ENCODE results near the gene LRRC39.
"Not testable (repeated sequence)": the region's sequence is repeated elsewhere in the genome, so short reads cannot be mapped to it uniquely, and the experiment has no call there.

Gene LRRC39

DNA sequence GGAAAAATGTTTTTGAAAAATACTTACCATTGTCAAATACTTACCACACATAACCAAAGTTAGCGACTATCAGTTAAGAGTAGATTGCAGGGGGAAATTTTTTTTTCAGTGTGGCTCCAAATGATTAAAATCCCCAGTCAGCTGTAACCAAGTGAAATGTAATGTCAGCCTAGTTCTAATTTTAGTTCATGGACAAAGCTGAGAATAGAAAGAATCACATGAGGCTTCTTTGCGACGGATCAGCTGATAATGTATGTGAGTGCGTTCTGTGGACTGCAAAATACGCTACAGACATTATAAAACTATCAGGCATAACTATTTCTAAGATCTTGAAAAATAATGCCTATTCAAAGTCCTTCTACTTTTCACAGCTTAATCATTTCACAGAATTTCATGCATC lies at the start of gene LRRC39:
Gene LRRC39, minus strand, starts transcription at position 166 of the 400 bp plus-strand sequence. CDS start 9,740 bp downstream, outside the sequence.
- no peak for DNase-seq

DNA sequence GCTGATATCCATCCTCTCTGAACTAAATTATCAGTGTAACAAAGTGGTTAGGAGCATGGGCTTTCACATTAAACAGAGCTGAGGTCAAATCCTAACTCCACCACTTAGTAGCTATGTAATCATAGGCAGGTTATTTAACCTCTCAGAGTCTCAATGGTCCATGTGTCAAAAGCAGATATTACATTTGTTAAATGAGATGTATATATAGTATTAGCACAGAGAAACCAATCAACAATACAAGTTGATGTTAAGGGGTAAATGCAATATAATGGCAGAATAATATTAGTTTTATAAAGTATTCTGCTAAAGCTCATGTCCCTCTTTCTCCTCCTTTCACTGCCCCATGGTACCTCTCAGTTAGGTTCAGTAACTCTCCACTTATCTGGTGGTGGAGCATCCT lies 44.4 kb upstream of the LRRC39 start:
- DNase-seq = no peak

DNA sequence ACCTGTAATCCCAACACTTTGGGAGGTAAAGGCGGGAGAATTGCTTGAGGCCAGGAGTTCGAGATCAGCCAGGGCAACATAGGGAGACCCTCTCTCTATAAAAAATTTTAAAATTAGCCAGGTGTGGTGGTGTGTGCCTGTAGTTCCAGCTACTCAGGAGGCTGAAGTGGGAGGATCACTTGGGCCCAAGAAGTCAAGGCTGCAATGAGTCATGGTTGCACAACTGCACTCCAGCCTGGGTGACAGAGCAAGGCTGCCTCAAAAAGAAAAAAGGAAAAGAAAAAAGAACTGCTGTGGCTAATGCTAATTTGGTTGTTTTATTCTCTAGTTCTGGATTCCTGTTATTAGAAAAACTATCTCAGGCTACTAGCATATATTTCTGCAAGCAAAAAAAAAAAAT lies 41.8 kb upstream of the LRRC39 start:
- DNase-seq = no peak

DNA sequence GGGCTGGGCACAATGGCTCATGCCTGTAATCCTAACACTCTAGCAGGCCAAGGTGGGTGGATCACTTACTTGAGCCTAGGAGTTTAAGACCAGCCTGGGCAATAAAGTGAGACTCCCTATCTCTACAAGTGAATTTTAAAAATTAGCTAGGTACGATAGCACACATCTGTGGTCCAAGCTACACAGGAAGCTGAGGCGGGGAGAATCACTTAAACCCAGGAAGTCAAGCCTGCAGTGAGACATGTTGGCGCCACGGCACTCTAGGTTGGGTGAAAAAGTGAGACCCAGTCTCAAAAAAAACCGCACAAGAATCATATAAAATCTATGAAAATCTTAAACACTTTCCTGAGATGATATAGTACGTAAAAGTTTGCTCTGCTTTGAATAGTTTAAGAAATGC lies 41.4 kb upstream of the LRRC39 start:
- no peak for DNase-seq

DNA sequence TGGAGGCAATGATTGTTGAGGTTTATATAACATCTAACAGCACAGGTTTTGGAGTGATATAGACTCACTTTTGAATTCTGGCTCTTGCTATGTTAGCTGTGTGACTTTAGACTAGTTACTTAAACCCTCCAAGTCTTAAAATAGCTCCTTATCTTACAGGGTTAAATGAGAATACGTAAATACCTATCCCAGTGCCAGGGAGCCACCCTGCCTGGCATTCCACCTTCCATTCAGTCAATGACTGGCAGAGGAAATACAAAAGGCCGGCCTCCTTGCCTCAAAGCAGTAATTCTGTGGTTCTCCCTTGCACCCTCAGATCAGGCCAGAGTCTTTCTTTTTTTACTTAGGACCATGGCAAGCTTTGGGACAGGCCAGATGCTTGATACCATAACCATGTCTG lies 39.8 kb upstream of the LRRC39 start:
- no peak for DNase-seq

DNA sequence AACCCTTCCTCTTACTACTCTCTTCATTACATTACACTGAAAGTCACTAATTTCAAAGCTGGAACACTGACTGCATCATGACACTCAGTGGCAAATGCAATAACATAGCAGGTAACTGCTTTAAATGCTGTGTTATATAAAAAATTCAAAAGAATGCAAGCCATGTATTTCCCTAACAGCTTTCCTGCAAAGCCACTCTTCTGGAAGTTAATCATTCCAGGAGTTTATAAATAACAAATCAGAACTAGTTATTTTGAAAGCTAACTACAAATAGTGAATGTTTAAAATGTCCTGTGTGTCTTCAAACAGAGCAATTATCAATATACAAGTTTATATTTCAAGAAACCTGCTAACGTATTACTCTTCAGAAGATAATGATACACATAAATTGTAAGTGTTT lies 37.0 kb upstream of the LRRC39 start:
- DNase-seq = no peak

DNA sequence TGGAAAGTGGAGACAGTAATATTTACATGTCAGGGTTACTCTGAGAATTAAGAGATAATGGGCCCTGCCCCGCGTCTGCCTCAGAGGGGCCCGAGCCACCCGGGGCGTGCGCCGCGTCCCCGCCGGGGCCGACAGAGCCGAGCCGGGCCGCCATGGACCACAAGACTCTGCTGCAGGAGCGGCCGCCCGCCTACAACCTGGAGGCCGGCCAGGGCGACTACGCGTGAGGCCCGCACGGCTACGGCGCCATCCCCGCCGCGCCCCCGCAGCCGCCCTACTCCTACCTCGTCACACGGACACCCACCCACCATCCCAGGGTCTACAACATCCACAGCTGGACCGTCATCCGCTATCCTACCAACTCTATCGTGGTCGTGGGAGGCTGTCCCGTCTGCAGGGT lies 35.1 kb upstream of the LRRC39 start:
- no peak for DNase-seq

DNA sequence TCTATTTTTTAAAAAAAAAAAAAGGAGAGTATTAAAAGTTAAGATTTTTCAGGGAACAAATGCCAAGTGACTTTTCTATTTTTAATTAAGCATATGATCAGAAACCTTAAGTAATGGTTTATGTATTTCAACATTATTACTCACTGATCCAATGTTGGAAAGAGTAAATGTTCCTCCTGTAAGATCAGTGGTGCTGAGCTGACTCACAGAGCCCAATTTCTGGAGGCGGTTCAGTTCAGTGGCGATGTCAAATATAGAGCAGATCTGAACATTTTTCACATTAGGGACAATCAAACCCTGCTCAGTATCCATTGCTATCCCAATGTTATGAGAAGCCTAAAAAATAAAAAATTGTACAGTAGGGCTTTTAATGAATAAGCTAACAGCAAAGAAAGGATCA lies 28.2 kb upstream of the LRRC39 start:
- DNase-seq = no peak

DNA sequence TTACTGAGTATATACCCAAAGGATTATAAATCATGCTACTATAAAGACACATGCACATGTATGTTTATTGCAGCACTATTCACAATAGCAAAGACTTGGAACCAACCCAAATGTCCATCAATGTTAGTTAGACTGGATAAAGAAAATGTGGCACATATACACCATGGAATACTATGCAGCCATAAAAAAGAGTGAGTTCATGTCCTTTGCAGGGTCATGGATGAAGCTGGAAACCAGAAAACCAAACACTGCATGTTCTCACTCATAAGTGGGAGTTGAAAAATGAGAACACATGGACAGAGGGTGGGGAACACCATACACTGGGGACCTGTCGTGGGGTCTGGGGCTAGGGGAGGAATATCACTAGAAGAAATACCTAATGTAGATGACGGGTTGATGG lies 27.5 kb upstream of the LRRC39 start:
- not testable (repeated sequence) for DNase-seq

DNA sequence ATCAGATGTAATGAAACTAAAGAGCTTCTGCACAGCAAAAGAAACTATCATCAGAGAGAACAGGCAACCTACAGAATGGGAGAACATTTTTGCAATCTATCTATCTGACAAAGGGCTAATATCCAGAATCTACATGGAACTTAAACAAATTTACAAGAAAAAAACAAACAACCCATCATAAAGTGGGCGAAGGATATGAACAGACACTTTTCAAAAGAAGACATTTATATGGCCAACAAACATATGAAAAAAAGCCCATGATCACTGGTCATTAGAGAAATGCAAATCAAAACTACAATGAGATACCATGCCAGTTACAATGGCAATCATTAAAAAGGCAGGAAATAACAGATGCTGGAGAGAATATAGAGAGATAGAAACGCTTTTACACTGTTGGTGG lies 27.0 kb upstream of the LRRC39 start:
- DNase-seq = not testable (repeated sequence)

DNA sequence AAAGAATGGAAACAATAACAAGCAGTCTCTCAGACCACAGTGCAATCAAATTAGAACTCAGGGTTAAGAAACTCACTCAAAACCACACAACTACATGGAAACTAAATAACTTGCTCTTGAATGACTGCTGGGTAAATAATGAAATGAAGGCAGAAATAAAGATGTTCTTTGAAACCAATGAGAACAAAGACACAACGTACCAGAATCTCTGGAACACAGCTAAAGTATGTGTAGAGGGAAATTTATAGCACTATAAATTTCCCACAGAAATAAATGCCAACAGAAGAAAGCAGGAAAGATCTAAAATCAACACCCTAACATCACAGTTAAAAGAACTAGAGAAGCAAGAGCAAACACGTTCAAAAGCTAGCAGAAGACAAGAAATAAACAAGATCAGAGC lies 24.6 kb upstream of the LRRC39 start:
- not testable (repeated sequence) for DNase-seq

DNA sequence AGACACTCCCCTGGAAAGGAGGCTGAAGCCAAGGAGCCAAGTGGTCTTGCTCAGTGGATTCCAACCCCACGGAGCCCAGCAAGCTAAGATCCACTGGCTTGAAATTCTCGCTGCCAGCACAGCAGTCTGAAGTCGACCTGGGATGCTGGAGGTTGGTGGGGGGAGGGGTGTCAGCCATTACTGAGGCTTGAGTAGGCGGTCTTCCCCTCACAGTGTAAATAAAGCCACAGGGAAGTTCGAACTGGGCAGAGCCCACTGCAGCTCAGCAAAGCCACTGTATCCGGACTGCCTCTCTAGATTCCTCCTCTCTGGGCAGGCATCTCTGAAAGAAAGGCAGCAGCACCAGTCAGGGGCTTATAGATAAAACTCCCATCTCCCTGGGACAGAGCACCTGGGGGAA lies 22.0 kb upstream of the LRRC39 start:
- not testable (repeated sequence) for DNase-seq

DNA sequence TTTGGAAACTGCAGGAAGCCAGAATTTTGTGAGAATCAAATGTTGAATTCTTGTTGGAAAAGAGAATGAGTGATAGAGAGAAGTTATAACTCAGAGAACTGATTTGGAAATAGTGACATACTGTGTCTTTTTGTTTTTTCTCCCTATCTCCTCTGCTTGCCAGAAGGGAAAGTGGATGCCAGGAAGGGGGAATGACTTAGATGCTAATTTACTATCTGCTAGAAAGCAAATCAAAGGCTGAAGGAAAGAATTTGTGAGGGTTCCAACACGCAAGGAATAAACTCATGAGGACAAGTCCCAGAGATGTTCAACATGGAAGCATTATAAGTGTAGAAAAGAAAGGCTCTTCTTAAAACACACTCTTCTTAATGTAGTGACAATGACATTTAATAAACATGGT lies 20.5 kb upstream of the LRRC39 start:
- no peak for DNase-seq

DNA sequence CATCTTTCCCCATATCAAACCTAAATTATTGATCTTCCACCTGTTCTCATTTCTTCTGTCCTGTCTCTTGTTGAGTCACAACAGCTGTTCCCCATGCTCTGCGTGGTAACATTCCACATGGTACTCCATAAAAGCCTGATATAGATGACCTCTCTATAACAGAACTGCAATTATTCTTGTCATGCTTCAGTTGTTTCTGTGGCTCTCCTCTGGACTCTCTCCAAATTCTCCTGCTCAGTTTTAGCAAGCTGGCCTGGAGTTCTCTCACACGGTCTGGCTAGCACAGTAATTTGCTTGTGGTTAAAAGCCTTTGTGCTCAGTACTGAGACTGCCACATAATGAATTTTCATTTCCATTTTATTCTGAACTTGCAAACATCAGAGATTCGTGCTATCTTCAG lies 10.6 kb upstream of the LRRC39 start:
- peak; percentile 91 for DNase-seq

DNA sequence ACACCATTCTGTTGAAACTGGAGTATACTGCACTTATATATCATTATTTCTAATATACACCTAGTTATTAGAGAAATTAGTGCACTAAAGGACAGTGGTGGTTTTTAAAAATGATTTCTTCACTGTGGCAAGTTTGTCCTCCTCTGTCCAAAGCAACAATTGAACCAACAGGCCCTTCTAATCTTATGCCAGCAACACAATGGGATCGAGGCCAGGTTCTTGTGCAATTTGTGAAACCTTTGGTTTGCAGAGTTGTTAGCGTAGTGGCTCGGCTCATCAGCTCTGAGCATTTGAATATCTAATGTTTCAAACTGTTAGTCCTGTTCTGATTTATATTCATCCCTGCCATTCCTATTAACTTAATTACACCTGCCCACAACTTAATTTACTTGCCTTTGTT lies 9.9 kb upstream of the LRRC39 start:
- DNase-seq = peak; percentile 25

DNA sequence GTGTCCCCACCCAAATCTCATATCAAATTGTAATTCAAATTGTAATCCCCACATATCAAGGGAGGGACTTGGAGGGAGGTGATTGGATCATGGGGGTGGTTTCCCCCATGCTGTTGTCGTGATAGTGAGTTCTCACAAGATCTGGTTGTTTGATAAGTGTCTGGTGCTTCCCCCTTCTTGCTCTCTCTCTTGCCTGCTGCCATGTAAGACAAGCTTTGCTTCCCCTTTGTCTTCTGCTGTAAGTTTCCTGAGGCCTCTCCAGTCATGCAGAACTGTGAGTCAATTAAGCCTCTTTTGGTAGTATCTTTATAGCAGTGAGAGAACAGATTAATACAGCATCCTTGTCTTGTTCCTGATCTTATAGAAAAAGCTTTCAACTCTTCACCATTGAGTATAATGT lies 6.5 kb upstream of the LRRC39 start:
- no peak for DNase-seq

DNA sequence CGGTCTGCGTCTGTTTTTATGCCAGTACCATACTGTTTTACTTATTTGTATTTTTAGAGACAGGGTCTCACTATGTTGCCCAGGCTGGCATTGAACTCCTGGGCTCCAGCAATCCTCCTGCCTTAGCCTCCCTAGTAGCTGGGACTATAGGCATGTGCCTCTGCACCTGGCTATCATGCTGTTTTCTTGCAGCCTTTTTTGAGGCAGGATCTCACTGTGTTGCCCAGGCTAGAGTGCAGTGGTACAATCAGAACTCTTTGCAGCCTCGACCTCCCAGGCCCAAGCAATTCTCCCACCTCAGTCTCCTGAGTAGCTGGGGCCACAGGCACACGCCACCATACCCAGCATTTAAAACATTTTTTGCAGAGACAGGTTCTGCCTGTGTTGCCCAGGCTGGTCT lies 5.3 kb upstream of the LRRC39 start:
- DNase-seq = no peak

DNA sequence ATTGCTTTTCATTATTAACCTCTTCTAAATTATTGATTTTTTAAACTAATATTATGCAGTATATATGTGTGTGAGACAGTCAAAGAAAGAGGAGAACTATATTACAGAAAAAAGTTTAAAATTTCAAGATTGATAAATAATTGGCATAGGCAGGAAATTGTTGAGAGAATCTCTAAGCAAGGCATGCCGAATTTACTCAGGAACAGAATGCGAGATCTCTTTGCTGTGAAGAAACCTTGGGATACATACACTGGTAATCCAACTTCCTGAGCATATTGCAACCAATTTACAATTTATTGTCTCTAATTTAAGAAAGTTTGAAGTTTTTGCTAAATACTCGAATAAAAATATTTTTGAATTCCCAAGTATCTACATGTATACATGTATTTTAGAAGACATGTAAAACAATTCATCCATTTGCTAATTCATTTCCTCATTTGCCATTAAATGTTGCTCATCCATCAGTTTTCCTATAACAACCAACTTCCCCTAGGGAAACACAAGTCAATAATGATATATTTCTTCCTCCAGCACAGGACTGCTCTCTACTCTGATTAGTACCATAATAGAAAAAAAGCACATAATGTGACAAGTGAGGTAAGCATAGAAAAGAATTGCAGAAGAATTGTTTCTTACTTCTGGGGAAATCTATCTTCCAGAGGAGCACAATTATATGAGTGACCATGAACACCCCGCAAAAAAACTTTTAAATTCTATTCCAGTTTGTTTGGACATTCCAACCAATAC lies 588 bp downstream of the LRRC39 start:
- no peak for DNase-seq

DNA sequence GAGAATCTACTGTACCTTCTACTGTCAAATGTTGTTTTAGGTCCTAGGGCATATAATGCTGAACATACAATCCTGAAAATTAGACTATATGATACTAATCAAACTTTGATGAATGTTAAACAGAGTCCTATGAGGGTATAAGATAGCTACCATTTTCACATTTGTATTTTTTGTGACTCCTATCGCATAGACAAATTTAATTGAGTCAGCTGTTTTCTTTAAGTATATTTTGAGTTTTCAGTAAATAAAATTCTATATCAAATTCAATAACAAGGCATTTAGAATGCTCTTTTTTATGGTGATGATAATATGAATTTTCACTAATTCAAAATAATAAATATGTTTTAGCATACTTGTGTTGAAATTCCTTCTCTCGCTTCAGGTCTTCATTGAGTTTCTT lies 10.0 kb downstream of the LRRC39 start:
- no peak for DNase-seq

DNA sequence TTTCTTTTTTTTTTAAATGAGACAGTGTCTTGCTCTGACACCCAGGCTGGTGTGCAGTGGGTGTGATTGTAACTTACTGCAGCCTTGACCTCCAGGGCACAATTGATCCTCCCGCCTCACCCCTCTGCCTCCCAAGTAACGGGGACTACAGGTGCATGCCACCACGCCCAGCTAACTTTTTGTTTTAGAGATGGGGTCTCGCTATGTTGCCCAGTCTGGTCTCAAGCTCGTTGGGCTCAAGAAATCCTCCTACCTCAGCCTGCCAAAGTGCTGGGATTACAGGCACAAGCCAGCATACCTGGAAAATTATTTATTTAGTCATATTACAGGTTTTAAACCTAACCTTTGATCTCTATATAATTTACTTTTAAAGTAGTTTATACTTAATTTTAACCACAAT lies 13.4 kb downstream of the LRRC39 start:
- no peak for DNase-seq

DNA sequence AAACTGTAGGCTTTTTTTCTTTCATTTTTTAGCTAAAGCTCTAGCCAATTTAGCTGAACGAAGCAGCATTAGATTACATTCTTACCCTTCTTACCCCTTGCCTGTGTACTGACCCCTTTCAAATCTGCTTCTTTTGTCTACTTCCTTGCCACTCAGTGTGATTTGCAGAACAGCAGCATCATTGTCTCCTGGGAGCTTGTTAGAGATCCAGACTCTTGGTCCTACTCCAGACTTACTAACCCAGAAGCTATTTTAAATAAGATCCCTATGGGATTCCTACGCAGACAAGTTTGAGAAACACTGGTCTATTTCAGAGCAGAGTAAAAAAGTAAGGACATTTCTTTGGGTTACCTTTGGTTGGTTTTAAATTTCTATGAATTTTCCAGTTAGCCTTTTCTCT lies 13.8 kb downstream of the LRRC39 start:
- DNase-seq = no peak

DNA sequence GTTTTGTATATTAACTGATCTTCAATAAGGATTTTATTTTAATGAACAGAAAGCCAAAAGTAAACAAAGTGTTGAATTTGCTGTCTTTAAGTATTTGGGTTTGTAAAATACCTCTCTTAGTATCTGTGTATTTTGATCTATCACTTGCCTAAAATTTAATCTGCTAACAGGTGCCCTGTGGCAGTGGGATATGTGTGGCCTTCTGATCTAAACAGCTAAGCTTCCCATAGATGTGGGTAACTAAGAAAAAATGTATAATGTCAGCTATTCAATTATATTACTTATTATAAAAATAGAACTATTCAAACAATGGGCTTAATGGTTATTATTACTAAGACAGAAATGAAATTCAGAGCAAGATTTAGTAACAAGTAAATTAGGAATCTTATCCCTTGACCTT lies 15.2 kb downstream of the LRRC39 start:
- no peak for DNase-seq

DNA sequence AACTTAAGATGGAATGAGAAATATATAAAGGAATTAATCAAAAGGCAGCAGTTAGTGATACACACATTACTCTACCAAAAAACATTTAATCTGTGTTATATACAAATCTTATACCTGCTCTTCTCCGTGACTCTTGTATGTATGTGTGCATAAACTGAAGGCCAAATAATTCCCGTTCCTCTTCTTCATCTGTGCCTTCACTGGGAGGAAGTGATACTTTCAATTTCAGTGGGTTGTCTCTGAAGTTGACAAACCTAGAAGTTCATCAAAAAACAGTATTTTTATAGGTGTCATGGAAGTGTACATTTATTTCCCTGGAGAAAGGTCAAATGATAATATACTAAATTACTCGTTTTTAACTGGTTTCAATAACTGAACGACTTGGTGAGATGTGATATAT lies 25.8 kb downstream of the LRRC39 start:
- no peak for DNase-seq

DNA sequence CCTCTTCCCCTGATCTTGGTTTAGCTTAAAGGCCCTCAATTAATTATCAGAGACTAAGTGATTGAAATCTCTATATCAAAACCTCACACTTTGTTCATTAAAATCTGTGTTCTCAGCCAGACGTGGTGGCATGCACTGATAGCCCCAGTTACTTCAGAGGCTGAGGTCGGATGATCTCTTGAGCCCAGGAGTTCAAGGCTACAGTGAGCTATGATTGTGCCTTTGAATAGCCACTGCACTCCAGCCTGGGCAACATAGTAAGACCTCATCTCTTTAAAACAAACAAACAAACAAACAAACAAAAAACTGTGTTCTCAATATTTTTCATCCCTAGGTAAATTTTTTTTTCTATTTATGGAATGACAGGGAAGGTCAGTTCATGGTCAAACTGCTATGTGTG lies 26.4 kb downstream of the LRRC39 start:
- DNase-seq = no peak

DNA sequence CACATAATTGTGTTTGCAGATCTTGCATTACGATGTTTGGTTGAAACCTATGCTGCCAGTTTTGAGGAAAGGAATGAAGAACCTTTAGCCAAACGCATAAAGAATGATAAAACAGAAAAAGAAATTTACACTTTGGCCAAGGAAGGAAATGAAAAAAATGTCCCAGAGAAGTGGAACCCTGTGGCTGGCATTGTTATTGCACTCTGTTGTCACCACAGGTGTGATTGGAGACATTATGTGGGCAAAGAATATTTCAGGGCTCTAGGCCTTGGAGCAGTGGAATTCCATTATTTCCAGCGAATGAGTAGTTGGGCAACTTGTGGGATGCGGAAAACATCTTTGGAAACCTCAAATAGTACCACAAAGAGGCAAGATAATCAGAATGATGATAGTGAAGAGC lies 30.2 kb downstream of the LRRC39 start:
- no peak for DNase-seq

DNA sequence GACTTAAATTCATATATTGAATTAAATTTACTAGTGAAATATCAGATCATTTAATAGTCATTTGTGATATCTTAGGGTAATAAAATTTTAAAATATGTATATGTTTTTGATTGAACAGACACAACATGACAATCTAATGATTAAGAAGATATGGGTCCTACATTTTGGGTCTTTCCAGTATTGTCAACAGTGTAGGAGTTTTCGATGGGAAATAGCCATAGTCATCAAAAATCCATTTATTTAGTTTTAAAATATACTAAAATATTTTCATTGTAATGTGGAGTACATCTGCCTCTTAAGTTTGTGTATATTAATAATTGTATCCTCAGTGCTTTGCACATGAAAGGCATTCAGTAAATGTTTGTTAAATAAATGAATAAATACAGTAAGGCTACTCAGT lies 31.1 kb downstream of the LRRC39 start:
- DNase-seq = no peak
